ENCODE data around the gene POU5F1. TPM values are rescaled to one million over a fixed set of nuclear protein-coding genes. Genes with fewer than 3 reads are reported as not detected.

Gene POU5F1
- polyA plus RNA-seq, 1 of the 3 experiments (the other 2 are of a cell fraction), result not detected

DNA sequence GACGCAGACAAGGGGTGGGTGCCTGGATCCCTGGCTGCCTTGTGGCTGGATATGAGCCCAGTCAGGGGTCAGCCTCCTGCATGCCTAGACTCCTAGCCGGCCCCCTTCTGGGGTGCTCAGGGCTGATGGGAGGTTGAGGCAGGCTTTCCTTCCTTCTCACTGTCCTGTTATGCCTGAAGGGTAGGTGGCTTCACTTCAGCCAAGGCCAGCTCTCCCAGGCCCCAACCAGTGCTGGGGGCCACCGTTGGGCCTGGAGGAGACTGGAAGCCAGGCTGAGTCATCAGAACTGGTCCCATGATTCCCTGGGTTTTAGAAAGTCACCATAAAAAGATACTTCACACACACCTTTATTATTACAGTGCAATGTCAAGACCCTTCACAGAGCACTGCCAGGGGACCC is 2.9 kb upstream of the POU5F1 start:
- H3K9me3 ChIP-seq, result no peaks in the 10 kb centered on the region
- DNase-seq, result no peak
- no peaks in the 10 kb centered on the region for H3K4me1 ChIP-seq (ENCODE audit: control insufficient read depth in 1 of 2, insufficient read depth in 2 of 2, low read depth in 1 of 2, low read length in 1 of 2)
- H3F3A ChIP-seq (replicated peaks; ENCODE audit: insufficient read depth), result no peaks in the 10 kb centered on the region
- H3K9me2 ChIP-seq, result no peaks in the 10 kb centered on the region
- H3K79me2 ChIP-seq (ENCODE audit: insufficient read depth), result no peaks in the 10 kb centered on the region
- WGBS (ENCODE audit: low lambda C conversion rate), result 77% methylated on average over 3 of the region's 3 CpGs
- H3K4me3 ChIP-seq (ENCODE audit: low read depth in 2 of 2, low read length in 1 of 2), result no peak overlapping the region
- no peaks in the 10 kb centered on the region for H3K36me3 ChIP-seq (replicated peaks in 1 of 2; ENCODE audit: control insufficient read depth in 1 of 2, insufficient read depth in 2 of 2, low read length in 1 of 2)
- no peak overlapping the region for H3K9ac ChIP-seq
- TF ChIP-seq TCF12 (IDR thresholded peaks at IDR 0.05) (no peak), TEAD4 (IDR thresholded peaks at IDR 0.05; ENCODE audit: borderline replicate concordance, insufficient read depth) (no peak)
- H3K27me3 ChIP-seq (ENCODE audit: insufficient read depth), result no peaks in the 10 kb centered on the region
- CTCF ChIA-PET, result no interaction called here
- H2AFZ ChIP-seq (ENCODE audit: low read depth), result no peak overlapping the region
- no peaks in the 10 kb centered on the region for H4K20me1 ChIP-seq (ENCODE audit: insufficient read depth)
- H3K4me2 ChIP-seq, result no peak overlapping the region
- POLR2A ChIA-PET, result no interaction called here
- no peak overlapping the region for H3K27ac ChIP-seq (ENCODE audit: low read depth in 2 of 2, low read length in 1 of 2)

DNA sequence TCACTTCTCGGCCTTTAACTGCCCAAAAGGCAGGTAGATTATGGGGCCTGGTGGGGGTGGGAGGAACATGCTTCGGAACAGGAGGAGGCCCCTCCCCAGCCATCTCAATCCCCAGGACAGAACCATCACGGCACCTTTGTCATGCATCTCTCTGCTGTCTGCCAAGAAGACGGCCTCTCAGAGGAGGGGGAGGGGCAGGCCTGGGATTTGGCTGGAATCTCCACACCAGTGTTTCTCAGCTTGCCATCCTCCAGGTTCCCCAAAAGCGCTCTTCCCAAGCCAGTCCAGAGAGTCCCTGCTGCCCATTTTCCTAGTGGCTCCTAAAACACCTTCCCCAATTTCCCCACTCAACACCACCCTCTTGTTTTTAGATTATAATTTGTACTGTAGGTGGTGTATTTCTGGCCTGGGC is 2.5 kb upstream of the POU5F1 start:
- Histone ChIP-seq H2AFZ (ENCODE audit: low read depth) (no peak overlapping the region), H3K79me2 (ENCODE audit: insufficient read depth) (no peaks in the 10 kb centered on the region)
- 91% methylated on average over 4 of the region's 5 CpGs for WGBS (ENCODE audit: low lambda C conversion rate)

More for the DNA sequence above, 2.5 kb upstream of the POU5F1 start:
- Histone ChIP-seq H3K4me3 (ENCODE audit: low read depth in 2 of 2, low read length in 1 of 2) (no peak overlapping the region), H4K20me1 (ENCODE audit: insufficient read depth) (no peaks in the 10 kb centered on the region), H3F3A (replicated peaks; ENCODE audit: insufficient read depth) (no peaks in the 10 kb centered on the region), H3K36me3 (replicated peaks in 1 of 2; ENCODE audit: control insufficient read depth in 1 of 2, insufficient read depth in 2 of 2, low read length in 1 of 2) (no peaks in the 10 kb centered on the region), H3K9ac (no peak overlapping the region), H3K27ac (ENCODE audit: low read depth in 2 of 2, low read length in 1 of 2) (no peak overlapping the region), H3K27me3 (ENCODE audit: insufficient read depth) (no peaks in the 10 kb centered on the region), H3K9me2 (no peaks in the 10 kb centered on the region), H3K9me3 (no peaks in the 10 kb centered on the region), H3K4me2 (no peak overlapping the region), H3K4me1 (ENCODE audit: control insufficient read depth in 1 of 2, insufficient read depth in 2 of 2, low read depth in 1 of 2, low read length in 1 of 2) (no peaks in the 10 kb centered on the region)
- TF ChIP-seq, protein P1, sequence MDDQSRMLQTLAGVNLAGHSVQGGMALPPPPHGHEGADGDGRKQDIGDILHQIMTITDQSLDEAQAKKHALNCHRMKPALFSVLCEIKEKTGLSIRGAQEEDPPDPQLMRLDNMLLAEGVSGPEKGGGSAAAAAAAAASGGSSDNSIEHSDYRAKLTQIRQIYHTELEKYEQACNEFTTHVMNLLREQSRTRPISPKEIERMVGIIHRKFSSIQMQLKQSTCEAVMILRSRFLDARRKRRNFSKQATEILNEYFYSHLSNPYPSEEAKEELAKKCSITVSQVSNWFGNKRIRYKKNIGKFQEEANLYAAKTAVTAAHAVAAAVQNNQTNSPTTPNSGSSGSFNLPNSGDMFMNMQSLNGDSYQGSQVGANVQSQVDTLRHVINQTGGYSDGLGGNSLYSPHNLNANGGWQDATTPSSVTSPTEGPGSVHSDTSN (IDR thresholded peaks at IDR 0.05), result no peak
- TF ChIP-seq, protein P2, sequence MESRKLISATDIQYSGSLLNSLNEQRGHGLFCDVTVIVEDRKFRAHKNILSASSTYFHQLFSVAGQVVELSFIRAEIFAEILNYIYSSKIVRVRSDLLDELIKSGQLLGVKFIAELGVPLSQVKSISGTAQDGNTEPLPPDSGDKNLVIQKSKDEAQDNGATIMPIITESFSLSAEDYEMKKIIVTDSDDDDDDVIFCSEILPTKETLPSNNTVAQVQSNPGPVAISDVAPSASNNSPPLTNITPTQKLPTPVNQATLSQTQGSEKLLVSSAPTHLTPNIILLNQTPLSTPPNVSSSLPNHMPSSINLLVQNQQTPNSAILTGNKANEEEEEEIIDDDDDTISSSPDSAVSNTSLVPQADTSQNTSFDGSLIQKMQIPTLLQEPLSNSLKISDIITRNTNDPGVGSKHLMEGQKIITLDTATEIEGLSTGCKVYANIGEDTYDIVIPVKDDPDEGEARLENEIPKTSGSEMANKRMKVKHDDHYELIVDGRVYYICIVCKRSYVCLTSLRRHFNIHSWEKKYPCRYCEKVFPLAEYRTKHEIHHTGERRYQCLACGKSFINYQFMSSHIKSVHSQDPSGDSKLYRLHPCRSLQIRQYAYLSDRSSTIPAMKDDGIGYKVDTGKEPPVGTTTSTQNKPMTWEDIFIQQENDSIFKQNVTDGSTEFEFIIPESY (IDR thresholded peaks at IDR 0.05; ENCODE audit: borderline replicate concordance, low read depth), result no peak
- TF ChIP-seq, protein P3, sequence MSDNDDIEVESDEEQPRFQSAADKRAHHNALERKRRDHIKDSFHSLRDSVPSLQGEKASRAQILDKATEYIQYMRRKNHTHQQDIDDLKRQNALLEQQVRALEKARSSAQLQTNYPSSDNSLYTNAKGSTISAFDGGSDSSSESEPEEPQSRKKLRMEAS (IDR thresholded peaks at IDR 0.05; ENCODE audit: low read depth), result no peak
- no peak for TF ChIP-seq RXRA (IDR thresholded peaks at IDR 0.05; ENCODE audit: borderline replicate concordance, low read depth)
- no peak for TF ChIP-seq RCOR1 (IDR thresholded peaks at IDR 0.05; ENCODE audit: low read length)
- TF ChIP-seq ELF1 (IDR thresholded peaks at IDR 0.05), result no peak
- TF ChIP-seq NRF1 (IDR thresholded peaks at IDR 0.05; ENCODE audit: low read depth, low read length), result no peak
- TF ChIP-seq, protein P4, sequence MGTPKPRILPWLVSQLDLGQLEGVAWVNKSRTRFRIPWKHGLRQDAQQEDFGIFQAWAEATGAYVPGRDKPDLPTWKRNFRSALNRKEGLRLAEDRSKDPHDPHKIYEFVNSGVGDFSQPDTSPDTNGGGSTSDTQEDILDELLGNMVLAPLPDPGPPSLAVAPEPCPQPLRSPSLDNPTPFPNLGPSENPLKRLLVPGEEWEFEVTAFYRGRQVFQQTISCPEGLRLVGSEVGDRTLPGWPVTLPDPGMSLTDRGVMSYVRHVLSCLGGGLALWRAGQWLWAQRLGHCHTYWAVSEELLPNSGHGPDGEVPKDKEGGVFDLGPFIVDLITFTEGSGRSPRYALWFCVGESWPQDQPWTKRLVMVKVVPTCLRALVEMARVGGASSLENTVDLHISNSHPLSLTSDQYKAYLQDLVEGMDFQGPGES (IDR thresholded peaks at IDR 0.05; ENCODE audit: low read depth, low read length), result no peak
- TF ChIP-seq FOXJ3 (CRISPR knock-in tag; IDR thresholded peaks at IDR 0.05), result no peak
- no peak for TF ChIP-seq MEF2A (IDR thresholded peaks at IDR 0.05; ENCODE audit: borderline replicate concordance, low read depth)
- TF ChIP-seq CHD2 (IDR thresholded peaks at IDR 0.05; ENCODE audit: low read length, partially characterized antibody), result no peak
- no peak for TF ChIP-seq TEAD4 (IDR thresholded peaks at IDR 0.05; ENCODE audit: borderline replicate concordance, insufficient read depth)
- no peak for TF ChIP-seq SMC3 (IDR thresholded peaks at IDR 0.05; ENCODE audit: low read depth, low read length)
- TF ChIP-seq, protein P5, sequence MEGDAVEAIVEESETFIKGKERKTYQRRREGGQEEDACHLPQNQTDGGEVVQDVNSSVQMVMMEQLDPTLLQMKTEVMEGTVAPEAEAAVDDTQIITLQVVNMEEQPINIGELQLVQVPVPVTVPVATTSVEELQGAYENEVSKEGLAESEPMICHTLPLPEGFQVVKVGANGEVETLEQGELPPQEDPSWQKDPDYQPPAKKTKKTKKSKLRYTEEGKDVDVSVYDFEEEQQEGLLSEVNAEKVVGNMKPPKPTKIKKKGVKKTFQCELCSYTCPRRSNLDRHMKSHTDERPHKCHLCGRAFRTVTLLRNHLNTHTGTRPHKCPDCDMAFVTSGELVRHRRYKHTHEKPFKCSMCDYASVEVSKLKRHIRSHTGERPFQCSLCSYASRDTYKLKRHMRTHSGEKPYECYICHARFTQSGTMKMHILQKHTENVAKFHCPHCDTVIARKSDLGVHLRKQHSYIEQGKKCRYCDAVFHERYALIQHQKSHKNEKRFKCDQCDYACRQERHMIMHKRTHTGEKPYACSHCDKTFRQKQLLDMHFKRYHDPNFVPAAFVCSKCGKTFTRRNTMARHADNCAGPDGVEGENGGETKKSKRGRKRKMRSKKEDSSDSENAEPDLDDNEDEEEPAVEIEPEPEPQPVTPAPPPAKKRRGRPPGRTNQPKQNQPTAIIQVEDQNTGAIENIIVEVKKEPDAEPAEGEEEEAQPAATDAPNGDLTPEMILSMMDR (IDR thresholded peaks at IDR 0.05), result no peak
- no peak for TF ChIP-seq JUND (IDR thresholded peaks at IDR 0.05)
- no peak for TF ChIP-seq EP300 (IDR thresholded peaks at IDR 0.05; ENCODE audit: borderline replicate concordance in 1 of 2, low read depth in 1 of 2, low read length in 1 of 2)
- no peak for TF ChIP-seq EZH2phosphoT487 (IDR thresholded peaks at IDR 0.05; ENCODE audit: borderline replicate concordance, low read depth)
- no peak for TF ChIP-seq POLR2AphosphoS5 (IDR thresholded peaks at IDR 0.05; ENCODE audit: low read depth, low read length)
- no peak for TF ChIP-seq RFX5 (IDR thresholded peaks at IDR 0.05; ENCODE audit: low read length)
- DNase-seq, result no peak
- ChIA-PET CTCF (interaction anchor here (2.3 kb wide), 1 partner anchor 19 kb away, joined by 10 read pairs; no protein-coding TSS in a partner anchor), POLR2A (no interaction called here)
